ENCODE results near the gene CD2. TPM values are rescaled to one million over a fixed set of nuclear protein-coding genes. Genes with fewer than 3 reads are reported as not detected.

CD2 gene
- total RNA-seq, 1 experiment from 2014 or later, result 0.10 TPM

GRCh38 chr1:116808200-116808847 lies 54.1 kb downstream of the CD2 start:
- in situ Hi-C loops (cut with HindIII; ENCODE audit: low pct_unique_long_range_greater_than_20kb, low sequenced_read_pairs), result no loop called here
- DNase-seq (ENCODE audit: low read depth, low spot score) (no peak), ATAC-seq (no peak)
- TF ChIP-seq, protein P1, sequence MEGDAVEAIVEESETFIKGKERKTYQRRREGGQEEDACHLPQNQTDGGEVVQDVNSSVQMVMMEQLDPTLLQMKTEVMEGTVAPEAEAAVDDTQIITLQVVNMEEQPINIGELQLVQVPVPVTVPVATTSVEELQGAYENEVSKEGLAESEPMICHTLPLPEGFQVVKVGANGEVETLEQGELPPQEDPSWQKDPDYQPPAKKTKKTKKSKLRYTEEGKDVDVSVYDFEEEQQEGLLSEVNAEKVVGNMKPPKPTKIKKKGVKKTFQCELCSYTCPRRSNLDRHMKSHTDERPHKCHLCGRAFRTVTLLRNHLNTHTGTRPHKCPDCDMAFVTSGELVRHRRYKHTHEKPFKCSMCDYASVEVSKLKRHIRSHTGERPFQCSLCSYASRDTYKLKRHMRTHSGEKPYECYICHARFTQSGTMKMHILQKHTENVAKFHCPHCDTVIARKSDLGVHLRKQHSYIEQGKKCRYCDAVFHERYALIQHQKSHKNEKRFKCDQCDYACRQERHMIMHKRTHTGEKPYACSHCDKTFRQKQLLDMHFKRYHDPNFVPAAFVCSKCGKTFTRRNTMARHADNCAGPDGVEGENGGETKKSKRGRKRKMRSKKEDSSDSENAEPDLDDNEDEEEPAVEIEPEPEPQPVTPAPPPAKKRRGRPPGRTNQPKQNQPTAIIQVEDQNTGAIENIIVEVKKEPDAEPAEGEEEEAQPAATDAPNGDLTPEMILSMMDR (IDR thresholded peaks at IDR 0.05), result no peak
- TF ChIP-seq TCF7L2 (IDR thresholded peaks at IDR 0.05; ENCODE audit: low read depth, low read length) (no peak), SIN3A (IDR thresholded peaks at IDR 0.05; ENCODE audit: borderline replicate concordance, insufficient read depth, low read depth, low read length) (no peak), POLR2AphosphoS5 (IDR thresholded peaks at IDR 0.05; ENCODE audit: low read depth, low read length) (no peak)
- TF ChIP-seq, protein P2, sequence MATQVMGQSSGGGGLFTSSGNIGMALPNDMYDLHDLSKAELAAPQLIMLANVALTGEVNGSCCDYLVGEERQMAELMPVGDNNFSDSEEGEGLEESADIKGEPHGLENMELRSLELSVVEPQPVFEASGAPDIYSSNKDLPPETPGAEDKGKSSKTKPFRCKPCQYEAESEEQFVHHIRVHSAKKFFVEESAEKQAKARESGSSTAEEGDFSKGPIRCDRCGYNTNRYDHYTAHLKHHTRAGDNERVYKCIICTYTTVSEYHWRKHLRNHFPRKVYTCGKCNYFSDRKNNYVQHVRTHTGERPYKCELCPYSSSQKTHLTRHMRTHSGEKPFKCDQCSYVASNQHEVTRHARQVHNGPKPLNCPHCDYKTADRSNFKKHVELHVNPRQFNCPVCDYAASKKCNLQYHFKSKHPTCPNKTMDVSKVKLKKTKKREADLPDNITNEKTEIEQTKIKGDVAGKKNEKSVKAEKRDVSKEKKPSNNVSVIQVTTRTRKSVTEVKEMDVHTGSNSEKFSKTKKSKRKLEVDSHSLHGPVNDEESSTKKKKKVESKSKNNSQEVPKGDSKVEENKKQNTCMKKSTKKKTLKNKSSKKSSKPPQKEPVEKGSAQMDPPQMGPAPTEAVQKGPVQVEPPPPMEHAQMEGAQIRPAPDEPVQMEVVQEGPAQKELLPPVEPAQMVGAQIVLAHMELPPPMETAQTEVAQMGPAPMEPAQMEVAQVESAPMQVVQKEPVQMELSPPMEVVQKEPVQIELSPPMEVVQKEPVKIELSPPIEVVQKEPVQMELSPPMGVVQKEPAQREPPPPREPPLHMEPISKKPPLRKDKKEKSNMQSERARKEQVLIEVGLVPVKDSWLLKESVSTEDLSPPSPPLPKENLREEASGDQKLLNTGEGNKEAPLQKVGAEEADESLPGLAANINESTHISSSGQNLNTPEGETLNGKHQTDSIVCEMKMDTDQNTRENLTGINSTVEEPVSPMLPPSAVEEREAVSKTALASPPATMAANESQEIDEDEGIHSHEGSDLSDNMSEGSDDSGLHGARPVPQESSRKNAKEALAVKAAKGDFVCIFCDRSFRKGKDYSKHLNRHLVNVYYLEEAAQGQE (IDR thresholded peaks at IDR 0.05; ENCODE audit: insufficient read depth in 1 of 2, low read depth in 2 of 2, low read length in 1 of 2), result no peak
- H3K4me1 ChIP-seq (ENCODE audit: control insufficient read depth, insufficient read depth, low read length), result no peaks in the 10 kb centered on the region
- no peaks in the 10 kb centered on the region for H3K36me3 ChIP-seq (ENCODE audit: control insufficient read depth, insufficient read depth, low read length)
- intact Hi-C loops (cut with micrococcal nuclease; ENCODE audit: unreplicated experiment), result no loop called here
- no TSS peak for BruUV-seq (replicated peaks)
- CTCF ChIA-PET, result no interaction called here
- POLR2A ChIA-PET, result no interaction called here
- no peak overlapping the region for H3K4me3 ChIP-seq (ENCODE audit: low read depth in 2 of 2, low read length in 2 of 2)
- H3K27me3 ChIP-seq (ENCODE audit: control insufficient read depth, insufficient read depth, low read length), result no peaks in the 10 kb centered on the region
- no peaks in the 10 kb centered on the region for H3K9me3 ChIP-seq (ENCODE audit: control insufficient read depth, insufficient read depth, low read depth, low read length)
- H3K27ac ChIP-seq (ENCODE audit: low read length), result no peak overlapping the region

DNA sequence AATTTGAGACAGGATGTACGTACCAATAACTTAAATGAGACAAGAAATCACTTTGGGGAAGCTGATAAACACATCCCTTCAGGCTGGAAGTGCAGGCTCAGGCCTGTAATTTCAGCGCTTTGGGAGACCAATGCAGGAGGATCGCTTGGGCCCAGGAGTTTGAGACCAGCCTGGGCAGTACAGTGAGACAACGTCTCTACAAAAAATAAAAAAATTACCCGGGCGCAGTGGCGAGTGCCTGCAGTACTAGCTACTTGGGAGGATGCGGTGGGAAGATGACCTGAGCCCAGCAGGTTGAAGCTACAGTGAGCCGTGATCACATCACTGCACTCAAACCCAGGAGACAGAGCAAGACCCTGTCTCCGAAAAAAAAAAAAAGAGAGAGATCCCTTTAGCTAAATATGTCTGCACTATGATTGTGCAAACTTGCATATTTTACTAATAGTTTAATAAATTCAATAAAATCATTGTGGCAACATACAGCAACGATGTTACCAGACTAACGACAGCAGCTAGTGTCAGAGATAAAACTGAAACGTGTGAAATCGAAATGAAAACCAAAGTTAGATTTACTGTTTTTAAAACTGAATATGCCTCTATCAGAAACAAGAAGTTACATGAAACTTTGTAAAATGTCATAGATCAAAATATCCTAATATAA lies 54.7 kb downstream of the CD2 start:
- in situ Hi-C loops (cut with HindIII; ENCODE audit: low pct_unique_long_range_greater_than_20kb, low sequenced_read_pairs), result no loop called here
- Histone ChIP-seq H3K27me3 (ENCODE audit: control insufficient read depth, insufficient read depth, low read length) (no peaks in the 10 kb centered on the region), H3K27ac (ENCODE audit: low read length) (no peak overlapping the region), H3K9me3 (ENCODE audit: control insufficient read depth, insufficient read depth, low read depth, low read length) (no peaks in the 10 kb centered on the region), H3K4me1 (ENCODE audit: control insufficient read depth, insufficient read depth, low read length) (no peaks in the 10 kb centered on the region), H3K4me3 (ENCODE audit: low read depth in 2 of 2, low read length in 2 of 2) (no peak overlapping the region), H3K36me3 (ENCODE audit: control insufficient read depth, insufficient read depth, low read length) (no peaks in the 10 kb centered on the region)
- ChIA-PET POLR2A (interaction anchor here (0.7 kb wide), 1 partner anchor 11 kb away, joined by 5 read pairs; no protein-coding TSS in a partner anchor), CTCF (no interaction called here)
- no peak for ATAC-seq
- DNase-seq (ENCODE audit: low read depth, low spot score), result no peak
- TF ChIP-seq, protein P2 (IDR thresholded peaks at IDR 0.05; ENCODE audit: insufficient read depth in 1 of 2, low read depth in 2 of 2, low read length in 1 of 2), result no peak
- TF ChIP-seq, protein P1 (IDR thresholded peaks at IDR 0.05), result no peak
- no peak for TF ChIP-seq POLR2AphosphoS5 (IDR thresholded peaks at IDR 0.05; ENCODE audit: low read depth, low read length)
- TF ChIP-seq TCF7L2 (IDR thresholded peaks at IDR 0.05; ENCODE audit: low read depth, low read length), result no peak
- no peak for TF ChIP-seq SIN3A (IDR thresholded peaks at IDR 0.05; ENCODE audit: borderline replicate concordance, insufficient read depth, low read depth, low read length)
- BruUV-seq (replicated peaks), result no TSS peak
- intact Hi-C loops (cut with micrococcal nuclease; ENCODE audit: unreplicated experiment), result no loop called here

Data from Panc1 (cell line).